AG10803 (cell line): ENCODE data around the gene MUC5B.

Experiments
- DNase-seq: peaks from one replicate; pipeline ENCODE4 v3.0.0; 2010; ENCODE audit warnings: low read depth
- H3K4me3 ChIP-seq: 2 replicates; pipeline ENCODE4 v1.5.1; 2011; ENCODE audit warnings: mild to moderate bottlenecking, low read length, control low read depth
- CTCF ChIP-seq: conservative IDR thresholded peaks from 2 replicates; pipeline ENCODE4 v1.5.1; 2011; ENCODE audit warnings: mild to moderate bottlenecking, low read length, control low read depth, inconsistent platforms

Gene MUC5B

GRCh38 chr11:1301220-1302000, 78.5 kb downstream of the MUC5B start:
- no peak for DNase-seq
- H3K4me3 ChIP-seq: no peak overlapping the region
- TF ChIP-seq CTCF: no peak

GRCh38 chr11:1302041-1302460, 79.2 kb downstream of the MUC5B start:
- DNase-seq: no peak
- TF ChIP-seq CTCF: no peak
- no peak overlapping the region for H3K4me3 ChIP-seq

- TF ChIP-seq CTCF: no peak
- no peak overlapping the region for H3K4me3 ChIP-seq
- no peak for DNase-seq
These were observed 79.7 kb downstream of the MUC5B start for GRCh38 chr11:1302461-1303125.

GRCh38 chr11:1303126-1303821, 80.4 kb downstream of the MUC5B start:
- DNase-seq: no peak

GRCh38 chr11:1303973-1304372, 81.1 kb downstream of the MUC5B start:
- no peak for DNase-seq
- no peak for TF ChIP-seq CTCF
- H3K4me3 ChIP-seq: no peak overlapping the region

More at GRCh38 chr11:1303126-1303821, 80.4 kb downstream of the MUC5B start:
- H3K4me3 ChIP-seq: no peak overlapping the region
- no peak for TF ChIP-seq CTCF

GRCh38 chr11:1304380-1304779, 81.5 kb downstream of the MUC5B start:
- H3K4me3 ChIP-seq: no peak overlapping the region
- no peak for TF ChIP-seq CTCF
- no peak for DNase-seq

- DNase-seq: no peak
- H3K4me3 ChIP-seq: no peak overlapping the region
- TF ChIP-seq CTCF: no peak
These were observed 82.2 kb downstream of the MUC5B start for GRCh38 chr11:1305063-1305495.
